Endothelial cell of hepatic sinusoid (primary cell): ENCODE measurements around the gene PDE4D.

Experiments
- in situ Hi-C: cut with HindIII; loops from 2 replicates; pipeline ENCODE4 v1.10.0; 2017; ENCODE audit warnings: low sequenced_read_pairs

PDE4D gene

GRCh38 chr5:59893429-59894227, at the start of gene PDE4D:
Gene PDE4D (minus strand): TSS chr5:59893726.
- in situ Hi-C loops, result no loop called here

- in situ Hi-C loops, result no loop called here
These were observed 44.1 kb upstream of the PDE4D start for GRCh38 chr5:59937633-59938032.

- in situ Hi-C loops, result no loop called here
These were observed 29.9 kb upstream of the PDE4D start for GRCh38 chr5:59923465-59923864.

- in situ Hi-C loops, result no loop called here
These were observed 28.7 kb upstream of the PDE4D start for GRCh38 chr5:59922220-59922619.

GRCh38 chr5:59921816-59922215, 28.3 kb upstream of the PDE4D start:
- in situ Hi-C loops, result no loop called here

- in situ Hi-C loops, result loop anchor here (5.0 kb wide), 1 partner anchor 107 kb away; no protein-coding TSS in a partner anchor
These were observed 26.0 kb upstream of the PDE4D start for GRCh38 chr5:59919484-59919883.

GRCh38 chr5:59917121-59917520, 23.6 kb upstream of the PDE4D start:
- in situ Hi-C loops, result loop anchor here (5.0 kb wide), 1 partner anchor 105 kb away; no protein-coding TSS in a partner anchor

GRCh38 chr5:59905188-59905587, 11.7 kb upstream of the PDE4D start:
- in situ Hi-C loops, result no loop called here

GRCh38 chr5:59897075-59897474, 3.5 kb upstream of the PDE4D start:
- in situ Hi-C loops, result no loop called here

- in situ Hi-C loops, result no loop called here
These were observed 1.4 kb downstream of the PDE4D start for GRCh38 chr5:59891962-59892643.

GRCh38 chr5:59887274-59887673, 6.3 kb downstream of the PDE4D start:
- in situ Hi-C loops, result no loop called here

GRCh38 chr5:59874675-59875074, 18.9 kb downstream of the PDE4D start:
- in situ Hi-C loops, result loop anchor here (5.0 kb wide), 1 partner anchor 32 kb away; no protein-coding TSS in a partner anchor

- in situ Hi-C loops, result no loop called here
These were observed 20.4 kb downstream of the PDE4D start for GRCh38 chr5:59873113-59873512.

- in situ Hi-C loops, result no loop called here
These were observed 26.9 kb downstream of the PDE4D start for GRCh38 chr5:59866661-59867060.

- in situ Hi-C loops, result no loop called here
These were observed 28.8 kb downstream of the PDE4D start for GRCh38 chr5:59864718-59865117.

GRCh38 chr5:59863777-59864176, 29.7 kb downstream of the PDE4D start:
- in situ Hi-C loops, result no loop called here

GRCh38 chr5:59856358-59856757, 37.2 kb downstream of the PDE4D start:
- in situ Hi-C loops, result no loop called here

GRCh38 chr5:59850766-59851165, 42.8 kb downstream of the PDE4D start:
- in situ Hi-C loops, result no loop called here

GRCh38 chr5:59847586-59847985, 45.9 kb downstream of the PDE4D start:
- in situ Hi-C loops, result no loop called here

- in situ Hi-C loops, result no loop called here
These were observed 47.8 kb downstream of the PDE4D start for GRCh38 chr5:59845730-59846129.

- in situ Hi-C loops, result loop anchor here (5.0 kb wide), 1 partner anchor 34 kb away; no protein-coding TSS in a partner anchor
These were observed 49.9 kb downstream of the PDE4D start for GRCh38 chr5:59843511-59844213.
